GM23248 (cell line): Measurements from ENCODE around the gene PPARGC1A. TPM values are rescaled to one million over a fixed set of nuclear protein-coding genes. Genes with fewer than 3 reads are reported as not detected.

Experiments
- DNase-seq: peaks from one replicate; pipeline ENCODE4 v3.0.0-alpha.2; 2015
- H2AFZ ChIP-seq: fragments of 200-600 bp; sonication (generic); 2 replicates; pipeline ENCODE4 v1.6.1; 2016; ENCODE audit warnings: antibody characterized with exemption
- H3F3A ChIP-seq: fragments of 200-600 bp; sonication (generic); 2 replicates; pipeline ENCODE4 v1.6.1; 2016; ENCODE audit warnings: mild to moderate bottlenecking, antibody characterized with exemption, mixed run types; ENCODE audit not compliant: insufficient read depth
- H3K27ac ChIP-seq: fragments of 200-600 bp; sonication (generic); 2 replicates; pipeline ENCODE4 v1.5.1; 2016; ENCODE audit warnings: mild to moderate bottlenecking
- H3K27me3 ChIP-seq: fragments of 200-600 bp; sonication (generic); replicated peaks from 2 replicates; pipeline ENCODE4 v1.6.1; 2016; ENCODE audit warnings: mild to moderate bottlenecking; ENCODE audit not compliant: insufficient read depth
- H3K36me3 ChIP-seq: fragments of 200-600 bp; sonication (generic); 2 replicates; pipeline ENCODE4 v1.6.1; 2016; ENCODE audit warnings: low read depth, mild to moderate bottlenecking
- H3K4me1 ChIP-seq: fragments of 200-600 bp; sonication (generic); 2 replicates; pipeline ENCODE4 v1.6.1; 2016; ENCODE audit warnings: mild to moderate bottlenecking; ENCODE audit not compliant: insufficient read depth
- H3K4me2 ChIP-seq: fragments of 200-600 bp; sonication (generic); one replicate; pipeline ENCODE4 v1.6.1; 2016; ENCODE audit warnings: mild to moderate bottlenecking; ENCODE audit not compliant: unreplicated experiment
- H3K4me3 ChIP-seq: fragments of 200-600 bp; sonication (generic); 2 replicates; pipeline ENCODE4 v1.5.1; 2016; ENCODE audit warnings: mild to moderate bottlenecking
- H3K79me2 ChIP-seq: fragments of 200-600 bp; sonication (generic); 2 replicates; pipeline ENCODE4 v1.6.1; 2016; ENCODE audit warnings: mild to moderate bottlenecking; ENCODE audit not compliant: insufficient read depth
- H3K9ac ChIP-seq: fragments of 200-600 bp; sonication (generic); 2 replicates; pipeline ENCODE4 v1.6.1; 2016; ENCODE audit warnings: mild to moderate bottlenecking
- H3K9me2 ChIP-seq: fragments of 200-600 bp; sonication (generic); 2 replicates; pipeline ENCODE4 v1.6.1; 2016; ENCODE audit warnings: mixed run types, mild to moderate bottlenecking, moderate library complexity; ENCODE audit not compliant: insufficient read depth
- H3K9me3 ChIP-seq: fragments of 200-600 bp; sonication (generic); one replicate; pipeline ENCODE4 v1.6.1; 2017; ENCODE audit warnings: low read depth
- H4K20me1 ChIP-seq: fragments of 200-600 bp; sonication (generic); 2 replicates; pipeline ENCODE4 v1.6.0; 2016; ENCODE audit not compliant: insufficient read depth
- EZH2 ChIP-seq: fragments of 200-600 bp; sonication (generic); IDR thresholded peaks from 2 replicates; pipeline ENCODE4 v1.6.1; 2018; ENCODE audit warnings: antibody characterized with exemption, mild to moderate bottlenecking; ENCODE audit not compliant: insufficient read depth, poor library complexity, severe bottlenecking
- EZH2phosphoT487 ChIP-seq: fragments of 200-600 bp; sonication (generic); IDR thresholded peaks from 2 replicates; pipeline ENCODE4 v1.6.1; 2018; ENCODE audit warnings: antibody characterized with exemption, moderate library complexity, mild to moderate bottlenecking, low read depth; ENCODE audit not compliant: insufficient read depth
- WGBS, 2 experiments: methylation state at CpG; one replicate each; pipeline ENCODE4 v1.1.6; 2015 to 2017; ENCODE audit warnings: low lambda C conversion rate in 2 of 2, low coverage in 1 of 2; ENCODE audit errors: missing lambda C conversion rate in 2 of 2; 5-methylcytosine and 5-hydroxymethylcytosine counted together
- in situ Hi-C: fragments of 300-500 bp; cut with MboI; formaldehyde crosslinking; loops from 2 replicates; pipeline ENCODE4 v1.15.0; 2020
- polyA plus RNA-seq: library from polyadenylated mRNA; unstranded; fragments of >200 nt; fragmentation: Nextera tagmentation; extraction: Ambion mirVana; gene quantifications from 2 replicates; pipeline ENCODE4 v1.2.1, GENCODE V29; 2016
- total RNA-seq: library from RNA; depleted of rRNA; stranded (reverse); fragments of >200 nt; shearing (Covaris generic); gene quantifications from 2 replicates; pipeline ENCODE4 v1.2.3, GENCODE V29; 2014

Gene PPARGC1A
- total and polyA plus RNA-seq, 2 experiments from 2014 or later = not detected

DNA sequence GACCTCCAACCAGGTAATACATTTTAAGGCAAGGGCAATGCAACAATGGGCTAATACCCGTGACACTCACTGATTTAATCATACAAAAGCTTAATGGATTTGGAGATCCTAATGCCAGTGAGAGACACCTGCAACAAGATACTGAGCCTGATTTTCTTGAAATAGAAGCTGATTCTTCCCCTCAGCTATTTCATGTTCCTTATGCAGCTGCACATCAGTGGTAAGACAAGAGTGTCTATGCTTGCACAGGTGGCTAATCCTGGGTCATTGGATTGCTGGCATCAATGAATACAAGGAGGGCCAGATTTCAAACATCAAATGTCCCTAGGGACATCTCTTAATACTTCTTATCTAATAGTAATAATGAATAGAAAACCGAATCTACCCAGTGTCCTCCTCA, 139.7 kb downstream of the PPARGC1A start:
- Histone ChIP-seq H3K4me2 (no peak overlapping the region), H3K4me3 (no peak overlapping the region), H4K20me1 (no peaks in the 10 kb centered on the region), H3K9ac (no peak overlapping the region), H2AFZ (no peak overlapping the region), H3K36me3 (no peaks in the 10 kb centered on the region), H3F3A (no peaks in the 10 kb centered on the region), H3K27ac (no peak overlapping the region), H3K9me3 (no peaks in the 10 kb centered on the region), H3K4me1 (no peaks in the 10 kb centered on the region), H3K9me2 (no peaks in the 10 kb centered on the region), H3K79me2 (no peaks in the 10 kb centered on the region), H3K27me3 (no peaks in the 10 kb centered on the region)
- TF ChIP-seq EZH2 (no peak), EZH2phosphoT487 (no peak)
- WGBS, 2 experiments = 10 to 16% methylated on average over 2 of the region's 2 CpGs
- in situ Hi-C loops = no loop called here
- DNase-seq = no peak

DNA sequence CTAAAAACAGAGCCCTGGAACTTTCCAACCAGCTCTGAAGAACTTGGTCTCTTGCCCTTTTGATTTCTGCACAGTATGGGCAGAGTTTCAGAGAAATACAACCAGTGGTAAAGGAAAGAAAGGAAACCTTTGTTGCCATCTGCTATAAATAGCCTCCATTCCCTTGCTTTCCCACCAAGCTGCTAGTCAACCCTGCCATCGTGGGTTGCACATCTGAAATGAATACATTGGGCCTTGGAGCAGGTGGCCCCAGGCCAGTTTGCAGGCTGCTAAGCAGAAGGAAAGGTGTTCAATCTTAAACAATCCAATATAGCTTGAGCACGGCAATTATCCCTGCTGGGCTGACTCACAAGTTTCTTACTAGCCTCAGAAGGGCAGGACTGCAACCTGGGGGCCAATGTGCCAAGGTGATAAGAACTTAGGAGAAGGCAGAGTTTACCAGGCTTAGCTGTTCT, 142.5 kb downstream of the PPARGC1A start:
- no peak overlapping the region for H2AFZ ChIP-seq
- no peaks in the 10 kb centered on the region for H3K36me3 ChIP-seq
- WGBS, 2 experiments = 6 to 12% methylated on average over 2 of the region's 2 CpGs
- in situ Hi-C loops = no loop called here
- no peaks in the 10 kb centered on the region for H3K4me1 ChIP-seq
- H3K9me2 ChIP-seq = no peaks in the 10 kb centered on the region
- no peak for TF ChIP-seq EZH2phosphoT487
- no peak for TF ChIP-seq EZH2
- no peaks in the 10 kb centered on the region for H3K79me2 ChIP-seq
- no peak overlapping the region for H3K27ac ChIP-seq
- no peaks in the 10 kb centered on the region for H3F3A ChIP-seq
- H4K20me1 ChIP-seq = no peaks in the 10 kb centered on the region; the same call in 1 of the 2 replicates
- no peak overlapping the region for H3K4me3 ChIP-seq
- H3K9ac ChIP-seq = no peak overlapping the region
- DNase-seq = no peak
- H3K27me3 ChIP-seq = no peaks in the 10 kb centered on the region
- H3K4me2 ChIP-seq = no peak overlapping the region
- no peaks in the 10 kb centered on the region for H3K9me3 ChIP-seq

DNA sequence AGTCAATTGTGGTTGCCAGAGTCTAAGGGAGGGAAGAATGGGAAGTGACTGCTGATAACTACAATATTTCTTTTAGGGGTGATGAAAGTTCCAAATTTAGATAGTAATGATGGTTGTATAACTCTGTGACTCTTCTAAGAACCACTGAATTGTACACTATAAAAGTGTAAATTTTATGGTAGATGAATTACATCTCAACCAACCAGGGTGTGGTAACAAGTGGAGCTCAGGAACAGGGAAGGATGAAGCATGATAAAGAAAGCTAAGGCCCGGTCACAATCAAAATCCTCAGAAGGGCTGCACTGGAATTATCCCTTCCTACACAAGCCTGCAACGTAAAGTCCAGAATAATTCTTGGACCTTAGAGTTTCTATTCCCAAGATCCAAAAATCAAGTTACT, 143.2 kb downstream of the PPARGC1A start:
- Histone ChIP-seq H3K9me2 (no peaks in the 10 kb centered on the region), H3K27me3 (no peaks in the 10 kb centered on the region), H3K27ac (no peak overlapping the region), H3K36me3 (no peaks in the 10 kb centered on the region), H3K4me3 (no peak overlapping the region), H2AFZ (no peak overlapping the region), H3F3A (no peaks in the 10 kb centered on the region), H3K4me2 (no peak overlapping the region), H3K79me2 (no peaks in the 10 kb centered on the region), H3K9ac (no peak overlapping the region), H4K20me1 (no peaks in the 10 kb centered on the region; the same call in 1 of the 2 replicates), H3K4me1 (no peaks in the 10 kb centered on the region), H3K9me3 (no peaks in the 10 kb centered on the region)
- WGBS, 2 experiments = 21 to 30% methylated on average over 2 of the region's 2 CpGs
- in situ Hi-C loops = no loop called here
- TF ChIP-seq EZH2phosphoT487 (no peak), EZH2 (no peak)
- DNase-seq = no peak

DNA sequence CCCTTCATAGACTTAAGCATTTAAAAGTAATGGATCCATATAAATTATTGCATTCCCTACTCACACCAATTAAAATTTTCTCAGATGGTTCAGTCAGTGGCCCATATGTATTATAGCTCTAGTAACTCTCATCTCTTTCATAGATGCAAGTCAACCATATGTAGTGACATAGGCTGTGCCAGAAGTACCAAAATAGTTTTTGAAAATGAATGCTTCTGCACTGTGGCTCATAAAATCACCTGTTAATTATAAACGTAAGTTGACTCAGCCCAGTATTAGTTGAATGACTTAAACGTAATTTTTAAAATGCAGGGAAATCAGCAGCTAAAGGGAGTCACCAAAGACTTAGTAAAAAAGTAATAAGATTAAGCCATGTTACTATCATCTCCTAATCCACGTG, 143.8 kb downstream of the PPARGC1A start:
- no peak for TF ChIP-seq EZH2
- TF ChIP-seq EZH2phosphoT487 = no peak
- Histone ChIP-seq H3K9me3 (no peaks in the 10 kb centered on the region), H3K27ac (no peak overlapping the region), H3K4me2 (no peak overlapping the region), H3F3A (no peaks in the 10 kb centered on the region), H2AFZ (no peak overlapping the region), H4K20me1 (no peaks in the 10 kb centered on the region; the same call in 1 of the 2 replicates), H3K4me1 (no peaks in the 10 kb centered on the region), H3K27me3 (no peaks in the 10 kb centered on the region), H3K9me2 (no peaks in the 10 kb centered on the region), H3K9ac (no peak overlapping the region), H3K36me3 (no peaks in the 10 kb centered on the region), H3K79me2 (no peaks in the 10 kb centered on the region), H3K4me3 (no peak overlapping the region)
- DNase-seq = no peak
- in situ Hi-C loops = no loop called here
- WGBS, 2 experiments = 17 to 27% methylated on average over 3 of the region's 3 CpGs

DNA sequence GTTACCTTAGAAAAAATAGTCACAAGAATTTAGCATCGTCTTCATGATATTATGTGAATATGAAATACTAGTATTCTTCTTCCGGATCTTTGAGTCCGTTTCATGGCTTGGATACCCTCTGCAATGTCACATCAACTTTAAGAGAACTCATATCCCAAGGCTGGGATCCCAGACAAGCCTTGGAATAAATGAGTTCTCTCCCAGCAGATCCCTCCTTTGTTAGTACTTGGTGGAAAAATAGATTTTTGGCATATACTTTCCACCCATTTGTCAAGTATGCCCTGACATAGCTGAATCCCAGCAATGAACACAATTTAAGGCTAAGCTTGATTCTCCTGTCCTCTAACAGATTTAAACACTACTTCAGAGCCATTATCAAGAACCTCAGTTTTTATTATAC, 144.5 kb downstream of the PPARGC1A start:
- no peaks in the 10 kb centered on the region for H3K27me3 ChIP-seq
- no peaks in the 10 kb centered on the region; the same call in 1 of the 2 replicates for H4K20me1 ChIP-seq
- H3K9me3 ChIP-seq = no peaks in the 10 kb centered on the region
- H3K9ac ChIP-seq = no peak overlapping the region
- no peak overlapping the region for H3K4me3 ChIP-seq
- TF ChIP-seq EZH2phosphoT487 (no peak), EZH2 (no peak)
- no peak overlapping the region for H3K4me2 ChIP-seq
- H3K4me1 ChIP-seq = no peaks in the 10 kb centered on the region
- no peaks in the 10 kb centered on the region for H3K79me2 ChIP-seq
- no peaks in the 10 kb centered on the region for H3K9me2 ChIP-seq
- DNase-seq = no peak
- in situ Hi-C loops = no loop called here
- H2AFZ ChIP-seq = no peak overlapping the region
- H3K36me3 ChIP-seq = no peaks in the 10 kb centered on the region
- H3K27ac ChIP-seq = no peak overlapping the region
- WGBS, 2 experiments = 46 to 49% methylated on average over 3 of the region's 3 CpGs
- H3F3A ChIP-seq = no peaks in the 10 kb centered on the region
